Heart left ventricle (tissue), 13 donors: ENCODE data around the gene GREM2.

Experiments
- POLR2A ChIP-seq, 2 donors: fragments of 450-650 bp; IDR thresholded peaks; one replicate each; pipeline ENCODE4 v1.6.1; 2017; ENCODE audit warnings: antibody characterized with exemption in 2 of 2, mild to moderate bottlenecking in 2 of 2, moderate library complexity in 2 of 2
- TF ChIP-seq, protein P1 (sequence below), 12 donors: fragments of 200-600 bp; sonication (generic) in 4 of 12; IDR thresholded peaks; one replicate each; pipeline versions ENCODE4 v1.5.0 to v1.8.0; 2018 to 2022; ENCODE audit warnings: antibody characterized with exemption in 12 of 12, mild to moderate bottlenecking in 5 of 12
- donor health status: ischemic (EF 13 %, LVEDD 7.1; RV severe dilation, severe dysfunction).
- donor health status: DM: no; HTN: yes; CAD: no.
- donor health status: DM: no; HTN: no; CAD: no.
- donor health status: ischemic (EF 25% LVEDD 6.9; RV normal size, moderate dysfunction).
- donor health status: ischemic (EF 25% LVEDD 5.7; RV mildly dilated, moderate dysfunction).
- donor health status: ischemic (EF 35%, LVEDD 5.7; RV mildly dilated, moderate dysfunction).
- donor health status: nonischemic (EF 11% LVEDD 7.7; RV severe dilation, severe dysfunction).
- donor health status: DM: yes; HTN: yes; CAD: no.
- donor health status: PGD.
- donor health status: ischemic (EF 29% LVEDD 5.4; RV normal size, mild dysfunction).
- donor health status: nonischemic (EF 23%, LVEDD 6.1; RV moderate dilation, normal function).

DNA sequence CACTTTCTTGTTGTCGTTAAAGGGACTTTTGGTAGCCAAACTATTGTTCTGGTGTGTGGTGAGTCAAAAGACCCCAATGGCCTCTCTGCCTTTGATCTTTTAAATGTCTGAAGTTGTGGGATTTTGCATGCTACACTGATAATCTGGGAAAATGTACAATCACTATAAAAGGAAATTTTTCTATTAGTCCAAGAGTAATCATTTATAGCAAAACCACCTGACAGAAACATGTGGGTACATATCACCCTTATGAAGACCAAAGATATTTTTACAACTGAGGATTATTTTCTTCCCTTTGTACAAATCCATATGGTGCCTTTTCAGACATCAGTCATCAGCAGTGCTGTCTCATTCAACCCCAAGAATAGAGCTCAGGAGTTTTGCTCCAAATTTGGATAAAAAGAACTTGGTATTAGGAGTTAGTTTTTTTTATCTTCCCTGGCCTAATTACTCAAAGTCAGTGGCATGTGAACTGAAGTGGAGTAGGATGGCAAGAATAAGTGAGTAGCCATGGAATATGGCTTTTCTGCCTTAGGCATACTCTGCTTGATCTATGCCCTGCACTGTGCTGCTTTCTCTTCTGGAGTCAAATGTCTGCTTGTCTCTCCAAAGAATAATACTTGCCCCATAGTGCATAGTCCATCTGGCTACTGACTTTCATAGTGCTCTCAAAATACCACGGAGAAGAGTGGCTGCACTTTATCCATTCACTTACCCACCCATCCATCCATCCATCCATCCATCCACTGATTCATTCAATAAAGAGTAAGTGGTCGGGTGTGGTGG lies 13.5 kb downstream of the GREM2 start:
- TF ChIP-seq, protein P1, sequence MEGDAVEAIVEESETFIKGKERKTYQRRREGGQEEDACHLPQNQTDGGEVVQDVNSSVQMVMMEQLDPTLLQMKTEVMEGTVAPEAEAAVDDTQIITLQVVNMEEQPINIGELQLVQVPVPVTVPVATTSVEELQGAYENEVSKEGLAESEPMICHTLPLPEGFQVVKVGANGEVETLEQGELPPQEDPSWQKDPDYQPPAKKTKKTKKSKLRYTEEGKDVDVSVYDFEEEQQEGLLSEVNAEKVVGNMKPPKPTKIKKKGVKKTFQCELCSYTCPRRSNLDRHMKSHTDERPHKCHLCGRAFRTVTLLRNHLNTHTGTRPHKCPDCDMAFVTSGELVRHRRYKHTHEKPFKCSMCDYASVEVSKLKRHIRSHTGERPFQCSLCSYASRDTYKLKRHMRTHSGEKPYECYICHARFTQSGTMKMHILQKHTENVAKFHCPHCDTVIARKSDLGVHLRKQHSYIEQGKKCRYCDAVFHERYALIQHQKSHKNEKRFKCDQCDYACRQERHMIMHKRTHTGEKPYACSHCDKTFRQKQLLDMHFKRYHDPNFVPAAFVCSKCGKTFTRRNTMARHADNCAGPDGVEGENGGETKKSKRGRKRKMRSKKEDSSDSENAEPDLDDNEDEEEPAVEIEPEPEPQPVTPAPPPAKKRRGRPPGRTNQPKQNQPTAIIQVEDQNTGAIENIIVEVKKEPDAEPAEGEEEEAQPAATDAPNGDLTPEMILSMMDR (IDR thresholded peaks at IDR 0.05) = no peak
- no peak for TF ChIP-seq POLR2A (IDR thresholded peaks at IDR 0.05)
